Right renal cortex interstitium (tissue), 3 donors: Measurements from ENCODE around the gene PLCL2. TPM values are rescaled to one million over a fixed set of nuclear protein-coding genes. Genes with fewer than 3 reads are reported as not detected.

ENCODE experiments used
- DNase-seq, 3 donors: peaks; one replicate each; pipeline ENCODE4 v3.0.0-alpha.2; 2013; ENCODE audit warnings: low read depth in 3 of 3, low spot score in 2 of 3
- polyA plus RNA-seq, 3 donors: library from polyadenylated mRNA; unstranded; fragments of 120-200 nt; gene quantifications; one replicate each; pipeline ENCODE4 v1.2.1, GENCODE V29; 2013; ENCODE audit not compliant: insufficient read length in 3 of 3

The PLCL2 gene
- polyA plus RNA-seq, 3 donors = 16.0 to 16.6 (median 16.6) TPM

DNA sequence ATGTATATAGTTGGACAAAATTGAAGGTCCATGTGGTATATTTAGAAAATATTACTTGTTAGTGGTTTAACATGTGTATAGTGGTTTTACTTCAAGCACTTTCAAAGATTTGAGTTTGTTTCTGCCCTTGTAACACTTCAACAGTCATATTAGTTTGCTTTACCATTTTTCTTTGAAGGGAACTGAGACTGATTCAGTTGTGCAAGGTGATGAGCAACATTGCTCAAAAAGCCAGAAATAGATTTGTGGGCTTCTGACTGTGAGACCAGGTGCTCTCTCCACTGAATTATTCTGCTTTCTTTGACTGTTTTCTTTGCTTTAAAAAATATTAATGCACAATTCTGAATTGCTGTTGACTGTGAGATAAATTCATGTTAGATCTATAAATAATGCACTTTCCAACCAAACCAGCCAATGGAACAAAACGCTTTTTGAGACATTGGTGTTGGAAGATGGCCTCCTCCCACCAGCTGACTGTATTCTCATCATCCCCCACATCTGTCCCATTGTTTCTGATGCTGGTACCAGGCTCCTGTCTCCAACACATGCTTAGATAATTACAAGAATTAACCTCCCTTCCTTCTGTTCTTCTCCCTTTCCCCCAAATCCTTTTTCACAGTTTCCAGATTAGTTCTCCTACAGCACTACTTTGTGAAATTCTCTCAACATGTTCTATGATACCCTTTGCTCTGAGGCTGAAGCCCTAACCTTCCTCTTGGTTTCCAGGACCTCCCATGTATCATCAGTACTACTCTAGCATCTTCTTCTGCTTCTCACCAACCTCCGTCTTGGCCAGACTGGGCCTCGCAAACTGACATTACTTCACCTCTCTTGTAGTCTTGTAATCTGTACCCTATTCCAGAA lies 27.9 kb downstream of the PLCL2 start:
- DNase-seq = no peak

DNA sequence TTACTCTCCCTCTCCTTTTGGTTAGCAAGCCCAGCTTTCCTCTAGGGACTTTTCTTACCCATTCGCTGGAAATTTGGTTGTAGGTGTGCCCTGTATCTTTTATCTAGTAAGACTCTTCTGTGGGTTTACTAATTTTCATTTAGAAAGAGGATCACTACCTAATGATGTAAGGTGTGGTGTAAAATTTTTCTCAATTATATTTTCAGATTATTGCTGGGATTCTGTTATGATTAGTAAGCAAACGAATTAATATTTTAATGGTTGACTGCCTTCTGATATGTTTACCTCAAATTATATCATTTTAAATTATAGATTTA lies 28.5 kb downstream of the PLCL2 start:
- DNase-seq = no peak

DNA sequence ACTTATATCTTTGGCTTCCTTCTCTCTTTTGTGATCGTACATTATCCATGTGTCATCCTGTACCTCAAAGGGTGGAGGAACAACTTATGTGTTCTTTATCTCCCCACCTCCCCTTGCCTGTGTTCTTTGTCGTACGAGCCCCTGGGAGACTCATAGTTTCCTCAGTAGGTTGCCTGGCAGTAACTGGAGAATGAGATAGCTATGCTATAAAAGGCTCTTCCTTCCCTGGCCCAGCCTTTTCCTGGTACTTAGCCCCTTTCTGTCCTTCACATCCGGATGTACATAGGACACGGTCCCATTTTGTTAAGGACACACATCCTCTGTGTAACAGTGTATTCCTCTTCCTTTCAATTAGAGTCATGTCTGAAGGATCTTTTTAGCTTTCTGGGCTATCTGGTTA lies 32.1 kb downstream of the PLCL2 start:
- DNase-seq = no peak

DNA sequence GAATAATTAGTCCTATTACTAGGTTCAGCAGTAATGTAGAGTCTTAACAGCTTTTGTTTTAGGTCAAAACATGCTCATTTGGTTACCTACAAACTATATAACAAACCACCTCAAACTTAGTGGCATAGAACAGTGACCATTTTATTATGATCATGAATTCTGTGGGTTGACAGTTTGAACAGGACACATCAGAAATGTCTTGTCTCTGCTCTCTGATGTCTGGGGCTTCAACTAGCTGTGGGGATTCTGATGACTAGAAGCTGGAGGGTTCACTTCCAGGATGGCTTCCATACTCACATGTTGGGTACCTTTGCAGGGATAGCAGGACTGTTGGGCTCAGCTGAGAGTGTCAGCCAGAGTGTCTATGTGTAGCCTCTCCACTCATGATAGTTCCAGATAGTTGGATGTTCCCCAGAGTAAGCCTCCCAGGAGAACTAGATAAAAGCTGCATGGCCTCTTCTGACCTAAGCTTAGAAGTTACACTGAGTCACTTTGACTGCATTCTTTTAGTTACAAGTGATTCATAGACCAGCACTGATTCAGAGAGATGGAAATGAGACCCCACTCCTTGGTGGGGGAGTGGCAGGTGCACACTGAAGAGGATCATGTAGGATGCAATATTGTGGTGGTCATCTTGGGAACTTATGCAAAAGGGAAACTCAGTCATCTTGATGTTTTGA lies 32.6 kb downstream of the PLCL2 start:
- DNase-seq = no peak

DNA sequence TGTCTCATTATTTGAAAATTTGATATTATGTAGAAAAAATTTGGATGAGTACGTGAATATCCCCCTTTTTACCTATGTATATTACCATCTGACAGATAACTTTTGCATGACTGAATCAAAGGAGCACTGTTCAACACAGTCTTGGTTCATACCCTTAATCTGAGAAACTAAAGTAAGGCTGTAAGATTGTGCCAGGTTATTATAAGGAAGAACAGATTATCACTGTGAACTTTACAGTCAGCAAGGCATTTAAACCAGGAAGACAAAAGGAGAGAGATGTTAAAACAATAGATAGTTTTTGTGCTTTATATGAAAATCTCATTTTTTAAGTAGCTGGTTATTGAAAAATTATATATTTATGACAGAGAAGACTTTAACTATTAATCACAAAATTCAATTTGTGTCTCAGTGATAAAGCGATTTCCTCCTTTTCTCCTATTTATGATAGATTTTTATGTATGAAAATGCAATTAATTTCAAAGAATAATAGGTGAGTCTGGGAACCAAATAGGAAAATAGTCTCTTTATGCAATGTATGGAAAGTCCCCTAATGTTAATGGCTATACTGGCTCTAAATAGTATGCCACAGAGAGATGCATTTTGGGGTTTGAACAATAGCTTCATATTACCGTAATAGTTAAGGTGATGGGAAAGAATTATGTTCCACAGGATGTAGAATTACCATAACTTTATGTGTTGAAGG lies 33.4 kb downstream of the PLCL2 start:
- DNase-seq = no peak

DNA sequence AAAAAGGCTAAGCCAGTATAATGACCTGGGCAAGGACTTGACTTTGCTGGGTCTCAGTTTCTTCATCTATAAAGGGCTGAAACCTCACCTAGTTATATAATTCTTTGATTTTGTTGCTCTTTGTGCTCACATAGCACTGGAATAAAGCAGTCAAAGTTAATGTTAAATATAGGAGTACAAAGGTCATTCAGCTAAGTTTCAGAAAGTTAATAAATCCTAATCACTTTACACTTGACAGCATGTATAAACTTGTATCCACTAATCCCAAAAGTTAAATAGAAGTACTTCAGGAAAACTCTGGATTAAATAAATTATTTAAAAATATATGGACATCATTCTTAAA lies 33.9 kb downstream of the PLCL2 start:
- DNase-seq = no peak

DNA sequence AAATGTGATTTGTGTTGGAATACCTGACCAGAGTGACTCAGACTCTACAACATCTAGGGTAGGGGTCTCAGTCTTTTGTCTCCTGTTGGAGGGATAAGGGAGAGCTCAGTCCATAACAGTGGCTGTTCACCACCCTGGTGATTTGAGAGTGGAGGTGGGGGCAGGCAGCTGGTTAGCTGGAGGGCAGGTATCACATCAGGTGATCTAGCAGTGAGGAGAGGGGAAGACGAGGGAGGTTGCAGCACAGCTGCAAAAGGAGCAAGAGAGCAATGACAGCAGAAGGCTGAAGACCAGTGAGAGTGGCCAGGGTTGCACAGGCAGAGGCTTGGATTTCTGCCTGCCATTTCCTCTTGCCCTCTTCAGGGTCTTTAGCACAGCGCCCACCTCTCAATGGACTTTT lies 38.4 kb downstream of the PLCL2 start:
- no peak for DNase-seq

DNA sequence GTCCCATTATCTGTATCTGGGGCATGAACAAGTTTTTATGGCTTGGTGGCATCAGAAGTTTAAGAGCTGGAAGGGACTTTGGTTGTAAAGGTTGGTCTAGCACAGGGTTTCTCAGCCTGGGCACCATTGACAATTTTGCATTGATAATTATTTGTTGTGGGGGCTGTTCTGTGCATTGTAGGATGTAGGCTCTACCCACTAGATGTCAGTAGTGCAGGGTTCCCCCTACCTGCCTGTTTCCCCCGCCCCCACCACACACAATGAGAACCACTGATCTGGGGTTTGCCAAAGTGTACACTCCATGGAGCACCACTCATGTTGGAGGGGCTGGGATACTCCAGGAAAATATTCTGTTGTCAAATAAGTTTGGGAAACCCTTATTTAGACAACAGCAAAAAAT lies 42.7 kb downstream of the PLCL2 start:
- DNase-seq = no peak

DNA sequence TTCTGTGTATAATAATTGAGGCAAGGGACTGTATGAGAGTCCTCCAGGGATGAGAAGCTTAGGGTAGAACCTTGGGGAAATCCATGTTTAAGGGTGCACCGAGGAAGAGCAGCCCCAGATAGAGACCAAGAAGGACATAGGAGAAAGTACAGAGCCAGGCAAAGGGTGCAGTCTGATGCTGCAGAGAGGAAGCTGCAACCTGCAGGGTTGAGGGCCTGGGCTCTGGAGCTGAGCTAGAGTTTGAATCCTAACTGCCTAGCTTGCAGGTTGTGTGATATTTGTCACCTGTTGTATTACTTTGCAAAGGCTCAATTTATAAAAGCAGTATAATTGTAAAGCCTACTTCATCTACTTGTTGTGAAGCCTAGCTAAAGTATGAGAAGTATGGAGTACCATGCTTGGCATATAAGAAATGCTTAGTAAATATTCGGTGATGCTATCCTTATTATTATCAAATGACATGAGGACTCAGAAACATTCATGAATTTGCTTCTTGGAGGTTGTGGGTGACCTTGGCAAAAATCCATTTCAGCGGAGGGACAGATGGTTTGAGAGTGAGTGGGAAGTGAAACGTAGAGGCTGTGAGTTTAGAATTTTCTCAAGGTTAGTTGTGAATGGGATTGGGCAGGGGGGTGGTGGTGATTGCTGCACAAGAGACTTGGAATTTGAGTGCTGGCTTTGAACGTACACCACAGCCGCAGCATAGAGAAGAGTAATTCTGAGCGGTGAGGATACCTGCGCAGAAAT lies 43.8 kb downstream of the PLCL2 start:
- no peak for DNase-seq

DNA sequence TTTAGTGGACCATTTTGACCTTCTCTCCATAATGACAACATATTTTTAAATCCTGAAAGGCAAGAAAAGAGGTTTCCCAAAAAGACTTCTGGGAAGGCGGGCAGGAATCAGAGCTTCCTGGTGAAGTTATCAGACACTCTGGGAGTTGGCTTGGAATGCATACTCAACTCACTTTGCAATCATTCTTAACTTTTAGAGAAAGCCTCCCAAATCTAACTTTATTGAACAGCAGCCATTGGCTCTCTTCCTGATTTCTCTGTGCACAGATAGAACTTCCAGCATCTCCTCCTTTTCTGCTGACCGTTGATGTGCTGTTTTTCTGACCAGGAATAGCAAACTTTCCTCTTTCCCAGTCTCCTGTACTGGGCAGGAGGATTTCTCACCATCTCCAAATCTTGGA lies 44.6 kb downstream of the PLCL2 start:
- DNase-seq = no peak

DNA sequence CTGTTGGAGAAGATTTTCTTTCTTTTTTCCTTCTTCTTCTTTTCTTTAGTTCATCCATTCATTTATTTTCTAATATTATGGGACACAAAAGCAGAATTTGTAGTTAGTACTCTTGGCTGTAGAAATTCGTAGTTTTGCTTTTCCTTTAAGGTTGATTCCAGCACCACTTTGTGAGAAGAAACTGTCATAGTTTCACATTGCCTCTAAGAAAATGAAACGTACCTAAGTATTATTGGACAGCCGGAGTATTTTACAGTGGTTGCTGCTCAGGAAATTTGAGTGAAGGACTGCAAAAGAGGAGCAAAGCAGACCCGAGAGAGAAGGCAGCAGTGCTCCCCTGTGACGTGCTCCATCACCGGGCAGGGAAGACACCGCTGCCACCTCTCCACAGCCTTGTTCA lies 48.1 kb downstream of the PLCL2 start:
- DNase-seq = no peak

DNA sequence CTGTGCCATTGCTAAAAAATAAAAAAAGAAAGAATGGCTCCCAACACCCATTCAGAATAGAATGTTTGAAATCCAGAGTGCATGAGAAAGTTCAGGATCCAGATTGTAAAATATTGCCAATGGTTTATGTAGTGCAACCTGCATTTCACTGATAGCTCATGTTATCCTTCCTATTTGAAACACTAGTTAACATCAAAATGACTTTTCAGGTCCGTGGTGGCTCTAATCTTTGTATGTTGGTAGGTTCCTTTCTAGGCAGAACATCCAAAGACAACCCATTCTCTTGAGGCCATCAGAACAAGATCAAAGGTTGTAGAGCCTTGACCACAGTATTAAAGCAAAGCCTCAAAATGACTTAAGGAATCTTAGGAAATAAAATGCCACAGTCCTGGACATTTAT lies 51.0 kb downstream of the PLCL2 start:
- DNase-seq = no peak

DNA sequence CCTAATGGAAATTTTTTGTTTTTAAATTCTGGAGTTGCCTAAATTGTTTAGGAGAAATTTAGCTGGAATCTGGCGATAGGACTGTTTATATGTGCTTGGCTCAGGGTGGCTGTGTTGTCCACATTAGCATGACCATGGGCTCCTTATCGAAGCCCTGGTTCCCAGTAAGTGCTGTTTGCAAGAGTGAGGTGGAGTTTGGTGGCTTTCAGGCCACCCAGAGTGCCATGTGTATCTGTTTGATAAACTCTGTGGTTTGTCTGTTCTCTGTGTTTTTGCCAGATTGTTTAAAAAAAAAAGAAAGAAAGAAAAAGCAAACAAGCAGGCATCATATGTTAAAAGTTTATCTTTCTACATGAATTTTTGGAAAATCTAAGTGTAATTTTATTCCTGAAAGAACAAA lies 51.5 kb downstream of the PLCL2 start:
- DNase-seq = no peak

DNA sequence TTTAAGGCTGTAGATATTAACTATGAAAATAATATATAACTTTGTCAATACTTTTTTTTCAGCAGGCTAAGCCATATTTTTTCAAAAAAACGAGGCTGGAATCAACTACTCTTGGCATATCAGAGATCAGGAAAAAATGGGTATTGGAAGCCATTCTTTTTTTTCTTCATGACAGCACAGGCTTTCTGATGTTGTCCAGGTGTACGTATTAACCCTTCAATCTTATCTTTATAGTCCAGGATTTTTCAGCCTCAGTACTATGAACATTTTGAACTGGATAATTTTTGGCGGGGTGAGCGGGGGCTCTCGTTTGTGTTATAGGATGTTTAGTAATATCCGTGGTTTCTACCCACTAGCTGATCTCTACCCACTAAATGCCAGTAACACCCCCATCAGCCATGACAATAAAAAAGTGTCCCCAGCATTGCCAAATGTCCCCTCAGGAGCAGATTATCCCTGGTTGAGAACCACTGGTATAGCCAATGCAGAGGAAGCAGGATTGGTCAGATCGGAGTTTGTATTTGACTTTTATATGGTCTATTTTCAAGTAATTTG lies 52.0 kb downstream of the PLCL2 start:
- DNase-seq = no peak

DNA sequence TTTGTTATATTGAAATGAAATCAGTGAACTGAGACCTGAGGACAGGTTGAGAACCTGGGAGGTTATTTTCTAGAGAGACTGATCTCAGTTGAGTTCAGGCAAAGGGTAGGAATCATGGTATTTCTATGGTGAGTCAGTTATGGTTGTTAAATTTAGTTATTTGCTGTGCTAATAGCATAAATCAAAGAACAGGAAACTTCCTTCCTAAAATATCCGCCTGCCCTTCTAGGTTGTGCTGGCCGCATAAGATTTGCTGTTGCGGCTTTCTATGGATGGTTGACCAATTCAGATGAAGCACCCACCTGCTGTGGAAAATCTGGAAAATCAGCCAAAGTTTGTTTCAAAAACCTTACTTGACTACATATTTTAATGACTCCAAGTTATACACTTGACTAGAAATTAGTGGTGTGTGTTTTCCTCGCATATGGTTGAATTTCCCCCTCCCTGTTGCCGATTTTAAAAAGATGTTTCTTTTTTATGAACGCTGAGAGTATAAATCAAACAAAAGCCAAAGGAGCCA lies 52.6 kb downstream of the PLCL2 start:
- no peak for DNase-seq

DNA sequence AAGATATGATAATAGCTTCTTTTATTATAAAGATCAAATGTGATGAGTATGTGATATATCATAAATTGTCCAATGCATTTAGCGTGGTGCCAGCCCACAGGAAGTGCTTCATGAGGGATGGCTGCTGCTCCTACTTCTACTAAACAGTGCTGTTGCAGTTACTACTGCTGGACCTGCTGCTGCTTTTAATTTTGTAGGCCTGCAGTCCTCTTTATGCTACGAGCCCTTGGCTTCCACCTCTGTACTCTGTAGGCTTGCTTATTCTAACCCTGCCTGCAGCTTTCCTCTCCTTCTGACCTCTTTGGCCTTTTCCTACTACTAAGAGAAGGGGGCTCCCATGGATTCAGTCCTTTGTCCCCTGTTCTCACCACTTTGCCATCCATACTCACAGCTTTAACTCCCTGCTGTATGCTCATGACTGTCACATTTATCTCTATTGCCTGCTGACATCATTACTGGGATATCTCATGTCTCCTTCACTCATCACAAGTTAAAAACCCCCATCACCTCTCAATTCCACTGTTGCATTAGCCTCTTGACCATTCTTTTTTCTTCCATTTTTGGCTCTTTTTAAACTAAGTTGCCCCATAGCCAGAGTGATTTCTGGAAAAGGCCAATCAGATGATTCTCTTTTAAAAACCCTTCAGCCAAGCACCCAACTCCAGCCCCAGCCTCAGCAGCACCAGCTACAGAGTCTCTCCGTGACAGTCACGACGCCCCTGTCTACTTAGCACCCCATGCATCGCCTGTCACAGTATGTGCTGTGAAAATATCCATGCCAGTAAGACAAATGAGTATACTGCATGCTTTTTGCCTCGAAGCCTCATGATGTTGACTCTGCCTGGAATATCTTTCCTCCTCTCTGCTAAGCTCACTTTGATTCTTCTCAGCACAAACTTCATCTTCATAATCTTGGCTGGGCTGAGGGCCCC lies 56.3 kb downstream of the PLCL2 start:
- no peak for DNase-seq

DNA sequence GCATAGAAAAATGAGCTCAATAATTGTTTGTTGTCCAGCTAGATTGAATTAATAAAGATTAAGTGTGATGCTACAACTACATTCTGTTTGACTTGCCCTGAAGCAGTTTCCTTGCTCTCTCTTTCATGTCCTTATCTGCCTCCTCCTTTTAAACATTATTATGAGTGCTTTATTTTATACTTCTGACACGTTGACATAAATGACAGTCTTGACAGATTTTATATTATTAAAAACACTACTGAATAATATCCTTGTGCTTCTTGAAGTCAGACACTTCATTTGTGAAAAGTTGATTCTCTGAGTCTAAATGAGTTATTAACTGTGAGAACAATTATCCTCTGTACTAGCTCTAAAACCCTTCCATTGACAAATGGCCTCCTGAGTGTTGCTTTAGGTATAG lies 58.2 kb downstream of the PLCL2 start:
- DNase-seq = no peak

DNA sequence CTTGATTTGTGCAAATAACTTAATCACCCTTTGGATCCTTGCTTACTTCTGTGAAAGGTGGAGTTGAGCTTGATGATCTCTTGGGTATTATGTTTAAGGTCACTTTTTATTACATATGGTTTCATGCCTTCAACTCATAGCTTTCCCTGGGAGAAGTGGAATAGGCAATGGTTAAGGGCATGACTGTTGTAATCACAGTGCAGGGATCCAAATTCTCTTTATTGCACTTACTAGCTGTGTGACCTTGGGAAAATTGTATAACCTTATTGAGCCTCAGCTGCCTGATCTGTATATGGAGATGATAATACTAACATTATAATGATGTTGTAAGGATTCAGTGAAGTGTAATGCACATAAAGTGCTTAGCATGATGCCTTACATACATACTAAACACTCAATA lies 59.1 kb downstream of the PLCL2 start:
- no peak for DNase-seq

DNA sequence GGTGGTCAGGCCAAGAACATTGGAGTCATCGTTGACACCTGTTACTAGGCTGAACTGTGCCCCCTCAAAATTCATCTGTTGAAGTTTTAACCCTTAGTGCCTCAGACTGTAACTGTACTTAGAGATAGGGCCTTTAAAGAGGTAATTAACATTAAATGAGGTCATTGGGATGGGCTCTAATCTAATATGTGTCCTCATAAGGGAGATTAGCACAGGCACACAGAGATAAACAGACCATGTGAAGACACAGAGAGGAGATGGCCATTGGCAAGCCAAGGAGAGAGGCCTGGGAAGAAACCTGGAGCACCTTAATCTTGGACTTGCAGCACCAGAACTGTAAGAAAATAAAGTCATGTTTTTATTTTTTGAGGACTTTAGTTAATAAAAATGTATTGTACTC lies 59.6 kb downstream of the PLCL2 start:
- DNase-seq = no peak

DNA sequence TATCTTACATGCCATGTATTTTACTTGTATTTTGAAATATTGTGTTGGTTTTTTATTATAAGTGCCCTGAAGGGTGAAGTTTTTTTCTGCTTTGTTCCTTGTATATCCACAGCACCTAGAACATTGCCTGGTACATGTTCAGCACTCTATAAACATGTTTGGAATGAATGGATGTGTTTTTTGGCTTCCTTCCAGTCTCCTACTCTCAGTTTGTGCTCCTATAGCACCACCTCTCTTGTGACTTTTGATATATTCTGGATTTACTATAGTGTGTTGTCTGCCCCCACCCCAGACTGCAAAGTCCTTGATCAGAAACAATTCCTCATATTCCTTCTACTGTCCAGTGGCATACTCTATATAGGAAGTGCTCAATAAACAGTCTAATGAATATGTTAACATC lies 60.6 kb downstream of the PLCL2 start:
- DNase-seq = no peak
